RPMI8226 (cell line): ENCODE data around the gene THSD7A.
"Not testable (repeated sequence)": the region's sequence is repeated elsewhere in the genome, so short reads cannot be mapped to it uniquely, and the experiment has no call there.

Experiments used
- DNase-seq: peaks from one replicate; pipeline ENCODE4 v3.0.0-alpha.2; 2015

THSD7A gene

DNA sequence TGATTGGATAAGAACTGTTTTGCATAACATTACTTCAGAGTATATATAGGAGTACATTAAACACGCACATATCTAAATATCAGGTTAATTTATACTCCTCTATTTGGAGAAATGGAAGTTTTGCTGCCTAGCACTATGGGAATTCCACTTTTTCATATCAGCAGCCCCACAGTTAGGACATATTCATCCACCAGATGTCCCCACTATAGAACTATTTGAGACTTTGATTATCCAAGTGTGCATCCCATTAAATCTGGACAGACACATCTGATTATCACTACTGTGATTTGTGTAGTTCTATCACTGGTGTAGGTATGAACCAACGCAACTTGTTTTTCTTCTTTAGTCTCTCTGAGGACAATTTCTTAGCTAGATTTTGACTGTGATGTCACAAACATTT is 345.7 kb downstream of the THSD7A start:
- DNase-seq, result no peak

DNA sequence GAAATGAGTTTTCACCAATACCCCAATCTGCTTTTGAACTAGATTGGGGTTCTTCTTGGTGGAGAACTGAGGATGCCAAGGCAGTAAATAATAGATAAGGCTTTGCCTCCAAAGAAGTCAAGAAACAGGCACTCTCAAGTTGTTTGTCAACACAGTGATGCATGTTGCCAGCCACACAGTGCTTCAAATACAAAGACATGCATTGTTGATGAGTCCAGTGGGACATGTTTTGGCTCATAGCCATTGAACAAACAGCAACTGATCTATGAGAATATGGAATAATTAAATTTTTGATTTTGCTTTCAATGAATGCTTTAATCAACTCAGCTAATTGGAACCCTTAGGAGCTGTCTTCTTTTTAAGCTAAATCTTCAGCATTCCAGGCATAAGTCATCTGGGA is 346.4 kb downstream of the THSD7A start:
- DNase-seq, result no peak

DNA sequence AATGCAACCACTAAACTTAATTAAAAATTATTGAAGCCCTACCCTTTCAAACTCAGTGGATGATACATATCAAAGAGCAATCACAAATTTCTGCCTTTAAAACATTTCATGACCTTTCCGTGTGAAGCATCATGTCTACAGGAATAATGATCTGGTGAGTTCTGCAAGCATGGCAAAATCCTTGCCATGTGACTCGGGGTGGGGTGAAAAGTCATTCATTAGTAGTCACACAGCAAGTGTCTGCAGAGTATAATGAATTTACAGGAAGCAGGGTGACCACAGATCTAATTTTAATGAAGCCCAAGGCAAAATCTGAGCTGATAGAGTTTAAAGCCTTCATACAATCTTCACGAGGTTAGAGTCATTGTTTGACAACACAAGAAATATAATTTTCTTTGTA is 351.9 kb downstream of the THSD7A start:
- no peak for DNase-seq

DNA sequence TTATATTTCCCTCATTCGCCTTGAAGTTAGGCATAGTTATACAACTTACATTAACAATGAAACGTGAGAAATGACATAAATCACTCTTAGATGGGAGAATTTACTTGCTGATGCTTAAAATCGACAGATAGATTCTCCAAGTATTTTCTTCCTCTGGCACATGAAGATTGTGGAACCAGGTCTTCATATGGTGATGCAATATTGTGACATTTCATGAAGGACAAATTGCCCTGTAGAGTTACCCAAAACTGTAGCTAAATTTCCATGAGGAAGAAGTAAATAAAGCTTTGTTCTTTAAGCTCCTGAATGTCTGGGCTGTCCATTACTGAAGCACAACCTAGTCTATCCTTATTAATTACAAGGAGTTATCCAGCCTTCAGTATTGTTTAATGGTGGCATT is 353.1 kb downstream of the THSD7A start:
- DNase-seq, result no peak

DNA sequence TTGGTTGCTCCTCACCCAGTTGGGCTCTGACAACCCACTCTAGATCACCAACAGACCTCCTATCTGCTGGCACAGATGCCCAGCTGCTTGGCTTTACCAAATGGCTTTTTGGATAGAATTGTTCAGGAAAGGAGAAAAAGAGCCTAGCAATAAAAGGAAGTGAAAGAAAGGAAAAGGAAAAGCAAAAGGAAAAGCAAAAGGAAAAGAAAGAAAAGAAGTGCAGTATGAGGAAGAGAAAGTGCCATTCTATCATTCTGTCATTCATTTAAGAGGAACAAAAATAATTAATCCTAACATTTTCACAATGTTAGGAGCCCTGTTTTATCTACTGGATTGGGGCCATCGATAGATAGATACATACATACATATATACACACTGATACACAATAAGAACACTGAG is 353.6 kb downstream of the THSD7A start:
- no peak for DNase-seq

DNA sequence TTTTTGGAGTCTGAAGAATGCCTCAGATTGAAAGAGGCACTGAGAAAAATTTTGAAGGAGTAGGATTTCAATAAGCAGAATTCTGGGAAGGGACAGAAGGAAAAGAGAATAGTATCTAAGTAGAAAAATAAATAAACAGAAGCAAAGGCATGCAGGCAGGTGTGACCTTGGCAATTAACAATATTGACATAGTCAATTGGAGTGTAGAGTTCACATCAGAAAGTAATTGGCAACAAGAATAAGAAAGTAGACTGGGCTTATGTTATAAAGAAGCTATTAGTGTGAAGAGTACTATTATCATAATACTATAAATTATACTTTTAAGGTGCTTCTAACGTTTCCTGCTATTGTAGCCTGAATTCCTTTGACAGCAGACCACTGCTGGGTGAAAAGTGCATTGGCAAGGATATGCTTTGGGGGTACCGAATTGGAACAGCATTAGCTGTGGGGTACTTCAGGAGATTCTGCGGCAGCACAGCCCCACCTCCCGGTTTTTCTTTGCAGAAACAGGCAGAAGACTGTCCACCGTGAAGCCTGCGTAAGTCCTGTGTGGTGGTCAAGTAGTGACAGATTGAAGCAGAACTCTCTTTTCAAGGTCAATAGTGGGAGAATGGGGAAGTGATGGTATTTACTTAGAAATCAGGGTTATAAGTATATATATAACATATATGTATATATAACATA is 357.0 kb downstream of the THSD7A start:
- no peak for DNase-seq

DNA sequence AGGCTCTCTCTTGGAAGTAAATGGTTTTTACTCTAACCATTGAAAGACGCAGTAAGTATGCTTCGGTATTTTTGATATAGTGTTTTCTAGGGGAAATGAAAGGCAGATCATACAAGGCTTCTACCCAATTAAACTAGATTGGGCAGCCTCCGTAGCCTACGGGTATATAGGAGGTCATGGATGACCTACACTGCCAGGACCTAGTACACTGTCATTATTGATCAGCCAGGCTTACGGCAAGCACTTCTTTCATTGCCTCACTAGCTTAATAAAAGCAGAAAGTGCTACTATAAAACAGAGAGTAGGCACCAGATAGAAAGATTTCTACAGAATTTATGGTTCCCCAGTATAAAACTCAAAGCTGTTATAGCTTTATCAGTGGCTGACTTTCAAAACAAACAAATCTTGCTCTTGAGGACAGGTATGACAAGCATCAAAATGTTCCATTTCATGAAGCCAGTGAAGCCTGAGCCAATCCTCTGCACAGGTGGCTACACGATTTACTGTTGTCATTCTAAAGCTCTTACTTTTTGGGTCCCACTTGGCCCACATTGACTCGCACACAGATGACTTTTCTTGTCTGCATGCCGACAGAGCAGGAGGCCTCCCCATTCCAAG is 358.1 kb downstream of the THSD7A start:
- DNase-seq, result no peak

DNA sequence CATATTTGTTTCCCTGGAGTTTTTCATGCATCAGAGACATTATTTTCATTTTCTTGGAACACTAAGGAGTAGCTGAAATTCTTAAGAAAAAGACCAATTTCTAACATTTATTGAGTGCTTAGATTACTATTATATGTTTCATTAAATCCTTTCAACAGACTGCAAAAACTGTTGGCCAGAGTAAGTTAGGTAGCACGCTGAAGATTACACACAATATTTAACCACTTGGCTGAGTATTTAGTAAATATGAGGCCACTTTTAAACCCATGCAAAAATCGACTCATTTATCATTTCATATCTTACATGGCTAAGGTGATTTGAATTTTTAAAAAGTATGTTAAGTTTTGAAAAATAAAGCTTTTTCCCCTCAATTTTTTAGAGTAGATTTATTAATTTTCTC is 358.8 kb downstream of the THSD7A start:
- DNase-seq, result no peak

DNA sequence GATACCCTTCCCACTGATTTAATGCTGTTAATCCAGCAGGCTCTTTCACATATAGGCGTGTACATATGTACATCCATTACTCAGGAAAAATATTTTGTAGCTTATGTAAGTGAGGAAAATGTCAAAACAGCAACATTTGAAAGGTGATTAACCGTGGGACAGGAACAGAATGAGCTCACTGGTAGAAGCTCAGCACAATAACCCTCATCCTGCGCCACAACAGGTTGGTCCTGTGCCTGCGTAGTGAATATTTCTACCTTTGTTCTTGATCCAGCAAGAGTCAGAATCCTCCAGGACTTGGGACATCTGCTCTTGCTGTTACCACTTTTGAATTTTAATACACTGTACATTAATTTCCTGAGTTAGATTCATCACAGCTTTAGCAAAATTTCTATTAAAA is 359.4 kb downstream of the THSD7A start:
- no peak for DNase-seq

DNA sequence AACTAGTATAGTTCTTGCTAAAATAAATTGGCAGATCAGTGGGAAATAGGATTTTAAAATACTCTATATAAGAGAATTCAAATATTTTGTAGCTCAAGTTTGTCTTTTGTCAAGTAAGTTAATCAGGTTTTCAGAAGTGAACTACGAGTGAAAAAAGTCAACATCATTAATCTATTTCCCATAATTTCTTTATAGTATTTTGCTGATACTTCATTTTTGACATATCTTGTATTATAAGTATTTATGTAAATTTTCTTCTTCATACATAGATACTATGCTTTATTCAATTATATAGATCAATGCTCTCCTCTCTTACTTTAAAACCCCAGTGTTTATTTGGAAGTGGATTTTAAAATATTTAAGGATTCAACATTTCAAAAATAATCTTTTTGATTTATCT is 360.7 kb downstream of the THSD7A start:
- no peak for DNase-seq

DNA sequence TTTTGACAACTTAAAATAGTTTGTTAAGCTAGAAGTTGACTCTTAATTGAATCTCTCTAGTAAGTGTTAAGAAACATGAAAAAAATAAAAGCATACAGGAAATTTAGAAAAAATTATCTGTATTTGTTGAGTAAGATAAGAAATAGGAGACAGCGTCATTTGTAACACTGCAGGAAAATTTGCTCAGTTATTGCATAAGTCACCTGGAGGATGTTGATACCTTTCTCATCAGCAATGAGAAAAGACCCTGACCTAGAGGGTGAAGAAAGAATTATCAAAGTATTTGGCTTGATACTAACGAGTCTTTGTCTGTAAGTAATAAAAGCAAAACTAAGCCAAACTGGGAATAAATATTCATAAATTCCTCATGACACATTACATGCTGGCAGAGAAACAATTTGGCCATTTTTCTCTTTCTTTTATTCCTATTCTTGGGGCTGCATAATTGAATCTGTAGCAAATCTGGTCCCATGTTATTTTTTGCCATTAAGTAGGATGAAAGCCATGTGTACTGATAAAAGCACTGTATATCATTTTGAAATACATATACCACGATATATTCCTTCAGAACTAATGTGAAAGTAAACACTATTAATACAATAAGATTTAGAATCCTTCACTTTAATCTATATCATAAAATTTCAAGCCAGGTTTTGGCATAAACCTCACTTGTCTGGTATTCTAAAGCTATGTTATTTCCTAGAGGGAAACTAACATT is 362.8 kb downstream of the THSD7A start:
- DNase-seq, result no peak

DNA sequence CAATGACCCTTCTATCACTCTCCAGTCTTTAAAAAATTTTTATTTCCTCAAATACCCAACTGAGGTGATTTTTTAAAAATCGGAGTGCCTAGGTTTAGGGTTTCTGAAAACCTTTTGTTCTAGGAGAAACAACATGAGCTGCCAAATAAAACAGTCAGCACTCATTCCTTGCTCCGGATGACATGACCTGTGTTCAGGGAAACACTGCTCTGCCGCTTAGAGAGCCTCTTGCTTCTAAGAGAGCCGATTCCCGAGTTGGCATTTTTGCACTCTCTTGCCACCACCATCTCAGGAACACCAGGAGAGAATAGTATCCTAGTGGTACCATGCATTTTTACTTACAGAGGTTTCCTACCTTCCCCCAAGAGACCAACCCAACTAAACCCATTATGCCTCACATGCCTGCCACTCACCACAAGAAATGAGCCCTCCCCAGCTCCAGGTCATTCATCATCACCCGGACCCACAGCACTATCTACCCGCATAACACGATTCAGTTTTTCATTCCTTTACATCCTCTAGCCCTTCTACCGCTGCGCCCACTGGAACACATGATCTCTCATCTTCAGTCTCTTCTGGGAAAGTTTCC is 365.4 kb downstream of the THSD7A start:
- DNase-seq, result no peak

DNA sequence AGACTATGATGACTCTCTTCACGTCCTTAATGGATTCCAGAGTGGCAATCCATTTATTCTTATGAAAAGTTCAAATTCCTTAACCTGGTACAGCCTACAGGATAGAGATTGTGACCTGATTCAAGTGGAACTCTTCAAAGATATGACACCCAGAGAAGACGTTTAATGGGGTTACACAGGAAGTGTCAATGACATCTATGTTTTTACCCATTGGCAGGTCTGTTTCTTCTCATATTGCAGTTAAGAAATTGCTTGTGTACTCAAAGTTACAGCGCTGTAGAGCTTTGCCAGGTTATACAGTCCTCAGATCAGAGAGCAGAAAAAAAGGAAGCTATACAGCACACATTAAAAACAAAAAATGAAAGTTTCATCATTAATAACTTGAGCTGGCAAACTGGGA is 367.4 kb downstream of the THSD7A start:
- DNase-seq, result no peak

DNA sequence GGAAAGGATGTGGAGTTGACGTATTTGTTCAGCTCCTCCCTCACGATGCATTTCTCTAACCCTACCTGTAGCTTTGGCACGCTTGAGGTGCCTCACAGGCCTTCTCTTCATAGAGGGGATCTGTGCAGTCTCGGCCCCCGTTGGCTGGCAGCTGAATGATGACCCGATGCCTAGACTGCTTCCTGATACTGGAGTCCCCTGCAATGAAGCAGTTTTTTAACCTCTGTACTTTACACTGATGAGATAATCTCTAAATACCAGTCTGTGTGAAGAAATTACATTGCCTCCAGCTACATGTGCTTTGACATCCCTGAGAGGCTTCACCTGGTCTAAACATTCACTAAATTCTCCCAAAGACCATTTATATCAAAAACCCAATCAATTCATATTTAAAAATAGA is 370.1 kb downstream of the THSD7A start:
- DNase-seq, result no peak

DNA sequence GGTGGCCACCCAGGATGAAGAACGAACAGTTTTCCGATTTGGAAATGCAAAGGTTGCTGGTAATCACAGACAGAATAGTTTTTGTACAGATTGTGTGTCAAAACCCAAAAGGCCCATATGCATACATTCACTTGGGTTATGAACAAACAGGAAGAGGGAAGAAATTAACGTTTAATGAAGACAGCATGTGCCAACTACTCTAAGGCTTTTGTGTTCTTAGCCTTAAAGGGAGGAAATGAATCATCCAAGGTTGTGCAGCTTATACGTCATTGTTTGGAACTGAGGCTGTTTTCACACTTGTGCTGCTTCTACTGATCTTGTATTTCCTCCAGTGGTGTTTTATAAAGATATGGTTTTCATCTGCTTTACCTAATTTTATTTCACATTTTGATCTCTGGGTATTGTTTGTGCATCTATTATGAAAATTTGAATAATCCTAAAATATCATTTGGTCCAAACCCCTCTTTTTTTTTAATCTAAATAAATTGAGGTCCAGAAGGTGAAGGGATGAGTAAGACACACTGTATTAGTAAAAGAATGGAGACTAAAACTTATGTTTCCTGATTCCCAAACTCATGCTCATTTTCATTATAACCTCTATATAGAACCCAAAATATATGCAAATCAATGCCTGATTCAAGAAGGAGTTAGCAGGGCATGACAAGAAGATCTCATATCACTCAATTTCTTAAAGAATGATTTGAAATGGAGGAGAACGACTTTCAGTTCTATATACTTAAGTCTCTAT is 373.1 kb downstream of the THSD7A start:
- no peak for DNase-seq

DNA sequence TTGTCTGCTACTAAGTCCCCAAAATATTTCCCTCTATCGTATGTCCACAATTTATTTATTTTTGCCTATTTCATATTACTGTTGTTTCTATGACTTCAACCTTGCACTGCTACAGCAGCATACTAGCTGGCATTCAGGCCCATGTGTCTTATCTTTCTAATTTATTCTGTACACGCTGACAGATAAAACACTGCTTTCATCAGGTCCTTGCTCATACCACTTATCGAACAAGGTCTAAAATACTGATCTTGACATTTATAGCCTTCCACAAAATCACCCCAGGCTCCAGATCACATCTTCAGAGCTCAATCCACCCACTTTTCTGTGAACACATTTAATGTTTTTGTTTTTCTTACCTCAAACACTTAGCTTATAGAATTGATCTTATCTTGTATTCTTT is 374.6 kb downstream of the THSD7A start:
- DNase-seq, result no peak

DNA sequence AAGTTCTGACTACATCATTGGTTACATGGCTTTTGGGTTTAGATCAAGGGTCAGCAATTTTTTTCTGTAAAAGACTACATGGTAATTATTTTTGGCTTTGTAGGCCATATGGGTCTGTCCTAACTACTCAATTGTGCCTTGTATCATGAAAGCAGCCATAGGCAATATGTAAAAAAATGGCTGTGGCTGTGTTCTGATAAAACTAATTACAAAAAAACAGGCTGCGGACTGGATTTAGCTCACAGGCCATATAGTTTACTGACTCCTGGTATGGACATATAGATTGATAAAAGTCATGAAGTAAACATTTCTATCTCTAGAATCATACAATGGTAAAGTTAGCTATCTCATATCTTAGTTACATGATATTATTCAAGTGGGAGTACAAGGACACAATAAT is 375.4 kb downstream of the THSD7A start:
- no peak for DNase-seq

DNA sequence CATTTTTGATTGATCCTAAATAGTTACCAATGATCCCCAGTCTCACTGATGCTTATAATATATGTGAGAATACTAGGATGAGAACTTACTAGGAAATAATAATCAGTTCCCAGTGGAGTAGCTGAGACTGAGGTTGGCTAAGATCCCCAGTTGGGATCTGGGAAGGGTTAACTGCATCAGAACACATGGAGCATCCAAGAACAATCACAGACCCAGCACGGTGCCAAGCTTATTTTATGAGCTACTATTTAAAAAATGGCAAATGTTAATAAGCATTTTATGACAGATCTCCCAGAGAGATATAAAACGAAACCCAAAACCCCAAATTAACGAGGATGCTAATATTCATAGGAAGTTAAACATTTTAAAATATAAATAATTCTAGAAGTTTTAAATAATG is 379.5 kb downstream of the THSD7A start:
- DNase-seq, result no peak

DNA sequence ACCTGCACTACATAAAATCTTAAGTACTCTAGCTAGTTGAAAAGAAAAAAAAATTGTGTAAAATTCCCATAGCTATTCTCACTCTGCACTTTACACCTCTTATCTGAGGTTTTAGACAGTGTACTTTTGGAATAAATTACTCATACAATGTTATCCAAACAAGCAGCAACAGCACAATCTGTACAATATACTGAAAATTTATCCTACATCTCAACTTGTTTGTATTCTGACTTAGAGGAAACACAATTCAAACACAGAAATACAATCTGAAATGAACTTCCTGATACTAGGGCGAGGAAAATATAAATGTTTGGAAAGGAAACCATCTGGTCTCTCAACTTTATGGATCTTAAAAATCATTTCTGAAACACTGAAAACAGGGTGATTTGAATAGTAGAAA is 381.7 kb downstream of the THSD7A start:
- no peak for DNase-seq

DNA sequence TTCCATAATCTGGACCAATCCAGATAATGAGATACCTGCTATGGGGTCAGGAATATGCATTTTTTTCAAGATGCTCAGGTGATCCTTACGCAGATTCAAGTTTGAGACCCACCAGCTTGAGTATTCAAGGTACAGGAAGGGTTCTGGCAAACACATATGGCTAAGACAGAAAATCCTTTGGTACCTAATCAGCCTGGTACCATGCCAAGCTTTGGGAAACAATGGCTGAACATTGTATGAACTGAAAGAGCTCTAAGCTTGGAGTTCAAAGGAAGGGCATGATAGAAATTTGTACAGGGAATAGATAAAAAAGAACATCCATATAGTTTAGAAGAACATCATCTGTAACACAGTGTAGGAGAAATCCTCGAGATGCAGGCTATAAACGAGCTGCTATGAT is 382.7 kb downstream of the THSD7A start:
- DNase-seq, result no peak

DNA sequence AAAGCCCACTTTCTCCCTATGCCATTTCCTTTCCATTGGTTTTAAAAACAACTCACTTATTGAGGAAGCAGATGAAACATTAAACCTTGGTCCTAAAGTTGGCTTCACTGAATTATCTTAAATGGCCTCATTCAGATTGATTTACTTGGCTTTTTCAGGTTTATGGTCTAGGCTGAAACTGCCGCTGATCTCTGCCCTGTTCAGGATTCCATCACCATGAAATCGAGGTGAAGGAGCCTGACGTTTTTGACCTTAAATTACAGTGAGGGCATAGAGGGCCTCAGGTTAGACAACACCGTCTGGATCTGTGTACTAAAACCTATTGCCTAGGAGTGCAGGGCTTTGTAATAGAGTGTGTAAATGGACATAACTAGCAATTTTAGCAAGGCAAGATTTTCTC is 383.7 kb downstream of the THSD7A start:
- DNase-seq, result no peak

DNA sequence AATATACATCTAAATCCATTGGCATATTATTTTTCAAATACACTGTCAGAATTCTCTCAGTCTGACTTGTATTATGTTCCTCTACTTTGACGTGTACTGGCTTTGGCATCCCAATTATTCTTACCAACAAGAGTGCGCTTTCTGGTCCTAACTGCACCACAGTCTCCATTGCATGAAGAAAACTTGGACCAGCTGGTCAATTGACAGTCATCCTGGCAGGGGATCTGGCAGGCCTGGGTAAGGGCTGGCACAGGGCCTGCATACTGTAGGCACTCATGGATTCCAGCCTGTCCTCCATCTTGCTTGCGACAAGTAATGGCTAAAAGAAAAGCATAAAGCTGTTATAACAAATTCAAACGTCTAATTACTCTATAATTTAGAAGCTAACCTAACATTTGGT is 384.9 kb downstream of the THSD7A start:
- no peak for DNase-seq

DNA sequence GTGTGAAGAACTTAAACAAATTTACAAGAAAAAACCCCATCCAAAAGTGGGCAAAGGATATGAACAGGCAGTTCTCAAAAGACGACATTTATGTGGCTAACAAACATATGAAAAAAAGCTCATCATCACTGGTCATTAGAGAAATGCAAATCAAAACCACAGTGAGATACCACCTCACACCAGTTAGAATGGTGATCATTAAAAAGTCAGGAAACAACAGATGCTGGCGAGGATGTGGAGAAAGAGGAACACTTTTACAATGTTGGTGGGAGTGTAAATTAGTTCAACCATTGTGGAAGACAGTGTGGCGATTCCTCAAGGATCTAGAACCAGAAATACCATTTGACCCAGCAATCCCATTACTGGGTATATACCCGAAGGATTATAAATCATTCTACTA is 388.1 kb downstream of the THSD7A start:
- not testable (repeated sequence) for DNase-seq
